PC-9 (cell line): ENCODE measurements around the gene TCAP. TPM values are rescaled to one million over a fixed set of nuclear protein-coding genes. Genes with fewer than 3 reads are reported as not detected.

Source experiments
- BruUV-seq: library from RNA; stranded (reverse); fragments of 400-500 nt; replicated peaks from 2 replicates; lab custom pipeline; 2021; lab: Mats Ljungman, UMichigan
- CTCF ChIA-PET: fragments of 300-600 bp; sonication (Branson Sonifier 250); formaldehyde crosslinking; loops from one replicate; lab custom pipeline; 2022; ENCODE audit warnings: antibody characterized with exemption; lab: Charles Lee
- POLR2A ChIA-PET: fragments of 300-600 bp; sonication (Branson Sonifier 250); formaldehyde crosslinking; loops from one replicate; lab custom pipeline; 2022; ENCODE audit warnings: antibody characterized with exemption; ENCODE audit not compliant: unreplicated experiment; lab: Charles Lee
- DNase-seq, 2 experiments: peaks; one replicate each; pipeline versions ENCODE4 v3.0.0 to v3.0.0-alpha.2; 2015 to 2022; ENCODE audit warnings: mixed read lengths in 1 of 2
- H2AFZ ChIP-seq: fragments of 200-600 bp; sonication (generic); 2 replicates; pipeline ENCODE4 v1.8.1; 2017; ENCODE audit warnings: antibody characterized with exemption
- H3F3A ChIP-seq: fragments of 200-600 bp; sonication (generic); 2 replicates; pipeline ENCODE4 v1.8.1; 2017; ENCODE audit warnings: antibody characterized with exemption, mild to moderate bottlenecking, low read depth; ENCODE audit not compliant: insufficient read depth
- H3K27ac ChIP-seq: fragments of 200-600 bp; sonication (generic); 2 replicates; pipeline ENCODE4 v1.6.1; 2016; ENCODE audit warnings: mixed run types
- H3K27me3 ChIP-seq: fragments of 200-600 bp; sonication (generic); 2 replicates; pipeline ENCODE4 v1.6.1; 2016; ENCODE audit warnings: low read depth, mixed run types; ENCODE audit not compliant: insufficient read depth
- H3K36me3 ChIP-seq: fragments of 200-600 bp; sonication (generic); 2 replicates; pipeline ENCODE4 v1.6.1; 2016; ENCODE audit warnings: low read depth, mixed run types
- H3K4me1 ChIP-seq: fragments of 200-600 bp; sonication (generic); replicated peaks from 2 replicates; pipeline ENCODE4 v1.6.1; 2016; ENCODE audit warnings: mixed run types; ENCODE audit not compliant: insufficient read depth
- H3K4me2 ChIP-seq: fragments of 200-600 bp; sonication (generic); 2 replicates; pipeline ENCODE4 v1.6.1; 2017; ENCODE audit warnings: mixed run types
- H3K4me3 ChIP-seq: fragments of 200-600 bp; sonication (generic); 2 replicates; pipeline ENCODE4 v1.6.1; 2016; ENCODE audit warnings: mixed run types
- H3K79me2 ChIP-seq: fragments of 200-600 bp; sonication (generic); 2 replicates; pipeline ENCODE4 v1.6.1; 2017; ENCODE audit warnings: low read depth, mixed run types
- H3K9me2 ChIP-seq: fragments of 200-600 bp; sonication (generic); 2 replicates; pipeline ENCODE4 v1.8.1; 2017; ENCODE audit warnings: mild to moderate bottlenecking; ENCODE audit not compliant: insufficient read depth
- H3K9me3 ChIP-seq: fragments of 200-600 bp; sonication (generic); 2 replicates; pipeline ENCODE4 v1.8.1; 2016; ENCODE audit warnings: low read depth; ENCODE audit not compliant: insufficient read depth
- H4K20me1 ChIP-seq: fragments of 200-600 bp; sonication (generic); 2 replicates; pipeline ENCODE4 v1.8.1; 2017; ENCODE audit not compliant: insufficient read depth
- CTCF ChIP-seq: fragments of 200-600 bp; sonication (generic); conservative IDR thresholded peaks from 2 replicates; pipeline ENCODE4 v1.6.1; 2017; ENCODE audit warnings: mixed run types, antibody characterized with exemption, mild to moderate bottlenecking, moderate library complexity
- EZH2 ChIP-seq: fragments of 200-600 bp; sonication (generic); IDR thresholded peaks from 2 replicates; pipeline ENCODE4 v1.8.0; 2017; ENCODE audit warnings: antibody characterized with exemption, low read depth
- intact Hi-C: fragments of 100-400 bp; cut with micrococcal nuclease; formaldehyde crosslinking; loops from one replicate; pipeline ENCODE4 v1.10.0; 2022; ENCODE audit not compliant: unreplicated experiment
- total RNA-seq: library from RNA; stranded (reverse); gene quantifications from 2 replicates; pipeline ENCODE4 v1.2.3, GENCODE V29; 2021

Gene TCAP
- total RNA-seq, 1 experiment from 2014 or later = 1.6 TPM

- CTCF ChIA-PET = no interaction called here
These were observed 18.3 kb downstream of the TCAP start for GRCh38 chr17:39683295-39683939.

GRCh38 chr17:39684369-39685192, 19.4 kb downstream of the TCAP start:
- POLR2A ChIA-PET = interaction anchor here (0.6 kb wide), 1 partner anchor 586 kb away, joined by 8 read pairs; no protein-coding TSS in a partner anchor
- Histone ChIP-seq H2AFZ (no peak overlapping the region), H3K79me2 (no peaks in the 10 kb centered on the region), H3K4me1 (peaks cover 21% of the 10 kb centered on the region), H3K4me2 (no peak overlapping the region), H4K20me1 (no peaks in the 10 kb centered on the region), H3K4me3 (no peak overlapping the region), H3K27me3 (no peaks in the 10 kb centered on the region), H3K27ac (no peak overlapping the region), H3K36me3 (no peaks in the 10 kb centered on the region), H3K9me3 (no peaks in the 10 kb centered on the region), H3K9me2 (no peaks in the 10 kb centered on the region), H3F3A (peaks cover 30% of the 10 kb centered on the region)
- CTCF ChIA-PET = no interaction called here
- TF ChIP-seq CTCF (no peak), EZH2 (no peak)
- intact Hi-C loops = no loop called here
- DNase-seq = no peak
- BruUV-seq = no TSS peak

More at GRCh38 chr17:39683295-39683939, 18.3 kb downstream of the TCAP start:
- peaks cover 10% of the 10 kb centered on the region for H3K4me1 ChIP-seq
- POLR2A ChIA-PET = no interaction called here
- no peak overlapping the region for H3K27ac ChIP-seq
- no peak overlapping the region for H3K4me2 ChIP-seq
- peaks cover 18% of the 10 kb centered on the region for H3F3A ChIP-seq
- DNase-seq = no peak
- H4K20me1 ChIP-seq = no peaks in the 10 kb centered on the region
- no TSS peak for BruUV-seq
- no peaks in the 10 kb centered on the region for H3K36me3 ChIP-seq
- H3K9me2 ChIP-seq = no peaks in the 10 kb centered on the region
- H3K9me3 ChIP-seq = no peaks in the 10 kb centered on the region
- no peak overlapping the region for H2AFZ ChIP-seq
- H3K27me3 ChIP-seq = no peaks in the 10 kb centered on the region
- H3K79me2 ChIP-seq = no peaks in the 10 kb centered on the region
- no peak overlapping the region for H3K4me3 ChIP-seq
- TF ChIP-seq EZH2 (no peak), CTCF (no peak)
- intact Hi-C loops = no loop called here

- ChIA-PET POLR2A (no interaction called here), CTCF (no interaction called here)
- Histone ChIP-seq H2AFZ (peak overlapping the region; percentile 92), H3K27ac (peak overlapping the region; percentile 84), H3K4me2 (peak overlapping the region; percentile 95), H3K9me3 (no peaks in the 10 kb centered on the region), H3F3A (peaks cover 30% of the 10 kb centered on the region), H3K9me2 (no peaks in the 10 kb centered on the region), H3K79me2 (no peaks in the 10 kb centered on the region), H4K20me1 (no peaks in the 10 kb centered on the region), H3K27me3 (no peaks in the 10 kb centered on the region), H3K4me1 (peaks cover 26% of the 10 kb centered on the region), H3K36me3 (no peaks in the 10 kb centered on the region), H3K4me3 (peak overlapping the region; percentile 68)
- DNase-seq = peak in 1 of 2 experiments; percentile 59
- BruUV-seq = TSS peak; percentile 80
- TF ChIP-seq CTCF = no peak
- intact Hi-C loops = no loop called here
These were observed 22.0 kb downstream of the TCAP start for GRCh38 chr17:39687101-39687545.
